ENCODE measurements around the gene MAD2L2.
A peak's percentile ranks its signal among the peaks of the same experiment; 100 is the strongest.

Gene MAD2L2

GRCh38 chr1:11664336-11665065, 16.4 kb downstream of the MAD2L2 start:
- Histone ChIP-seq H3K27me3 (ENCODE audit: control insufficient read depth, insufficient read depth, low read length) (no peaks in the 10 kb centered on the region), H3K4me3 (ENCODE audit: low read depth, low read length) (peak overlapping the region; percentile 39), H3K9ac (no peak overlapping the region), H3K79me2 (no peaks in the 10 kb centered on the region), H2AFZ (peak overlapping the region; percentile 86), H3K4me1 (peaks cover 3% of the 10 kb centered on the region), H3K36me3 (ENCODE audit: control insufficient read depth, insufficient read depth, low read length) (no peaks in the 10 kb centered on the region), H3K27ac (peak overlapping the region; percentile 29), H3K9me3 (ENCODE audit: control insufficient read depth, low read length) (no peaks in the 10 kb centered on the region), H3K4me2 (ENCODE audit: low read length) (peak overlapping the region; percentile 73)
- TF ChIP-seq CTCF (IDR thresholded peaks at IDR 0.05): no peak

- Histone ChIP-seq H2AFZ (no peak overlapping the region), H3K79me2 (no peaks in the 10 kb centered on the region), H3K4me2 (ENCODE audit: low read length) (no peak overlapping the region), H3K36me3 (ENCODE audit: control insufficient read depth, insufficient read depth, low read length) (no peaks in the 10 kb centered on the region), H3K9ac (no peak overlapping the region), H3K27me3 (ENCODE audit: control insufficient read depth, insufficient read depth, low read length) (no peaks in the 10 kb centered on the region), H3K4me1 (peaks cover 3% of the 10 kb centered on the region), H3K9me3 (ENCODE audit: control insufficient read depth, low read length) (no peaks in the 10 kb centered on the region), H3K4me3 (ENCODE audit: low read depth, low read length) (no peak overlapping the region), H3K27ac (no peak overlapping the region)
- no peak for TF ChIP-seq CTCF (IDR thresholded peaks at IDR 0.05)
Observed at GRCh38 chr1:11661103-11661502, 19.8 kb downstream of the MAD2L2 start.

GRCh38 chr1:11659748-11660147, 21.2 kb downstream of the MAD2L2 start:
- no peak overlapping the region for H3K9ac ChIP-seq
- no peaks in the 10 kb centered on the region for H3K27me3 ChIP-seq (ENCODE audit: control insufficient read depth, insufficient read depth, low read length)
- H3K4me2 ChIP-seq (ENCODE audit: low read length): no peak overlapping the region
- H3K79me2 ChIP-seq: no peaks in the 10 kb centered on the region
- no peaks in the 10 kb centered on the region for H3K36me3 ChIP-seq (ENCODE audit: control insufficient read depth, insufficient read depth, low read length)
- H2AFZ ChIP-seq: no peak overlapping the region
- no peak for TF ChIP-seq CTCF (IDR thresholded peaks at IDR 0.05)
- no peak overlapping the region for H3K27ac ChIP-seq
- H3K4me3 ChIP-seq (ENCODE audit: low read depth, low read length): no peak overlapping the region
- peaks cover 3% of the 10 kb centered on the region for H3K4me1 ChIP-seq
- H3K9me3 ChIP-seq (ENCODE audit: control insufficient read depth, low read length): no peaks in the 10 kb centered on the region

- Histone ChIP-seq H2AFZ (no peak overlapping the region), H3K27ac (no peak overlapping the region), H3K4me2 (ENCODE audit: low read length) (no peak overlapping the region), H3K27me3 (ENCODE audit: control insufficient read depth, insufficient read depth, low read length) (no peaks in the 10 kb centered on the region), H3K4me1 (peaks cover under 1% of the 10 kb centered on the region), H3K36me3 (ENCODE audit: control insufficient read depth, insufficient read depth, low read length) (no peaks in the 10 kb centered on the region), H3K9ac (no peak overlapping the region), H3K4me3 (ENCODE audit: low read depth, low read length) (no peak overlapping the region), H3K79me2 (no peaks in the 10 kb centered on the region), H3K9me3 (ENCODE audit: control insufficient read depth, low read length) (no peaks in the 10 kb centered on the region)
- TF ChIP-seq CTCF (IDR thresholded peaks at IDR 0.05): no peak
Observed at GRCh38 chr1:11658542-11658941, 22.4 kb downstream of the MAD2L2 start.

GRCh38 chr1:11657654-11658053, 23.3 kb downstream of the MAD2L2 start:
- no peaks in the 10 kb centered on the region for H3K36me3 ChIP-seq (ENCODE audit: control insufficient read depth, insufficient read depth, low read length)
- TF ChIP-seq CTCF (IDR thresholded peaks at IDR 0.05): no peak
- no peak overlapping the region for H3K9ac ChIP-seq

More at GRCh38 chr1:11657654-11658053, 23.3 kb downstream of the MAD2L2 start:
- Histone ChIP-seq H2AFZ (no peak overlapping the region), H3K4me3 (ENCODE audit: low read depth, low read length) (no peak overlapping the region), H3K27me3 (ENCODE audit: control insufficient read depth, insufficient read depth, low read length) (no peaks in the 10 kb centered on the region), H3K79me2 (no peaks in the 10 kb centered on the region), H3K27ac (no peak overlapping the region), H3K4me2 (ENCODE audit: low read length) (no peak overlapping the region), H3K9me3 (ENCODE audit: control insufficient read depth, low read length) (no peaks in the 10 kb centered on the region), H3K4me1 (no peaks in the 10 kb centered on the region)

Measured in parathyroid adenoma (tissue), 2 donors.